ENCODE measurements around the gene SRGAP3. TPM values are rescaled to one million over a fixed set of nuclear protein-coding genes. Genes with fewer than 3 reads are reported as not detected.

SRGAP3 gene
- total and polyA plus RNA-seq, 10 of the 15 experiments (the other 5 are each of a cell fraction or from before 2014, with no cell fraction given) = 0.32 to 1.7 (median 0.99) TPM

DNA sequence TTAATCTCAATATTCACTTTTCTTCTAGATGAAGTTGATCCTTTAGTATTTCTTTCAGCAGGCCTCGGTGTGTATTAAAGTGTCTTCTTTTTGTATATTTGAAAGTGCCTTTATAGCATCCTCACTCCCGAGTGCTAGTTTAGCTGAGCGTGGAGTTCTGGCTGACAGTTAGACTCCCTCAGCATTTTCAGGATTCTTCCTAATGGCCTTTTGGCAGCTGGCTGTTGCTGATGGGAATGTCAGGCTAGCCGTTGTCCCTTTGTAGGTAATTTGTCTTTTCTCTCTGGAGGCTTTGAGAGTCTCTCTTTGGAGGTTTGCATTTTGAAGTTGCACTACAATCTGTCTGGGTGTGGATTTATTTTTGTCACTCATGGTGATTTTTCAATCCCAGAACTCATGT lies 94.4 kb downstream of the SRGAP3 start (continued):
- TF ChIP-seq, protein P1, sequence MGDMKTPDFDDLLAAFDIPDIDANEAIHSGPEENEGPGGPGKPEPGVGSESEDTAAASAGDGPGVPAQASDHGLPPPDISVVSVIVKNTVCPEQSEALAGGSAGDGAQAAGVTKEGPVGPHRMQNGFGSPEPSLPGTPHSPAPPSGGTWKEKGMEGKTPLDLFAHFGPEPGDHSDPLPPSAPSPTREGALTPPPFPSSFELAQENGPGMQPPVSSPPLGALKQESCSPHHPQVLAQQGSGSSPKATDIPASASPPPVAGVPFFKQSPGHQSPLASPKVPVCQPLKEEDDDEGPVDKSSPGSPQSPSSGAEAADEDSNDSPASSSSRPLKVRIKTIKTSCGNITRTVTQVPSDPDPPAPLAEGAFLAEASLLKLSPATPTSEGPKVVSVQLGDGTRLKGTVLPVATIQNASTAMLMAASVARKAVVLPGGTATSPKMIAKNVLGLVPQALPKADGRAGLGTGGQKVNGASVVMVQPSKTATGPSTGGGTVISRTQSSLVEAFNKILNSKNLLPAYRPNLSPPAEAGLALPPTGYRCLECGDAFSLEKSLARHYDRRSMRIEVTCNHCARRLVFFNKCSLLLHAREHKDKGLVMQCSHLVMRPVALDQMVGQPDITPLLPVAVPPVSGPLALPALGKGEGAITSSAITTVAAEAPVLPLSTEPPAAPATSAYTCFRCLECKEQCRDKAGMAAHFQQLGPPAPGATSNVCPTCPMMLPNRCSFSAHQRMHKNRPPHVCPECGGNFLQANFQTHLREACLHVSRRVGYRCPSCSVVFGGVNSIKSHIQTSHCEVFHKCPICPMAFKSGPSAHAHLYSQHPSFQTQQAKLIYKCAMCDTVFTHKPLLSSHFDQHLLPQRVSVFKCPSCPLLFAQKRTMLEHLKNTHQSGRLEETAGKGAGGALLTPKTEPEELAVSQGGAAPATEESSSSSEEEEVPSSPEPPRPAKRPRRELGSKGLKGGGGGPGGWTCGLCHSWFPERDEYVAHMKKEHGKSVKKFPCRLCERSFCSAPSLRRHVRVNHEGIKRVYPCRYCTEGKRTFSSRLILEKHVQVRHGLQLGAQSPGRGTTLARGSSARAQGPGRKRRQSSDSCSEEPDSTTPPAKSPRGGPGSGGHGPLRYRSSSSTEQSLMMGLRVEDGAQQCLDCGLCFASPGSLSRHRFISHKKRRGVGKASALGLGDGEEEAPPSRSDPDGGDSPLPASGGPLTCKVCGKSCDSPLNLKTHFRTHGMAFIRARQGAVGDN (IDR thresholded peaks at IDR 0.05) = no peak
- no peak for TF ChIP-seq E2F4 (IDR thresholded peaks at IDR 0.05; ENCODE audit: low read depth, low read length)

DNA sequence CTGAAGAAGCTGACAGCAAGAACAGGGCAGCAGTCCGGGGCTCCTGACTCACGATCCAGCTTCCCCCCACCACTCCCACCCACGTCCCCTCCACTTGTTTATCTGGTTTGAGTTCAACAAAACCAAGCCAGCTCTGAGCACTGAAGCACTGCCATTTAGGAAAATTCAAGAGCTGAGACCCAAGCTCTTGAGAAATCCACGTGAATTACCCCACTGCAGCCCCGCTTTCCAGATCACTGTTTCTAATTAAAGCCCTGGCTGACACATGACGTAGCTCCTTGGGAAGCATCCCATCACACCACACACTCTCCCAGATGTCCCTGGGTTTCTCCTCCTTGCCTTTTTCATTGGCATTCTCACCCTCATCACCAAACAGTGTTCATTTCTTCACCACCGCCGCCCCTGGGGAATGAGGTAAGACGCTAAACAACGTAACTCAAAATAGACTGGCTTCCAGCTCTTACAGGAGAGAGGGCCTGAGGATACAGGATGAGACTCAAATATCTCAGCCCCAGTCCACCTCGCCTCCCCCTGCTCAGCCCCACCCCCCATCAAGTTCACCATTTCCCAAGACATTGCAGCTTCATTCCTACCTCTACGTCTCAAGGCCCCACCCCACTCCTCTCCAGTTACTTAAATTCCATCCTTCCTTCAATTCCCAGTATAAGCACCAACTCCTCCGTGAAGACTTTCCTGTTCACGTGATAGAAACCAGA lies 95.4 kb downstream of the SRGAP3 start:
- H3K9me3 ChIP-seq (replicated peaks; ENCODE audit: control insufficient read depth, insufficient read depth, low read length) = no peaks in the 10 kb centered on the region
- WGBS (ENCODE audit: insufficient coverage, insufficient replicate concordance, low lambda C conversion rate, missing lambda C conversion rate) = 62% methylated on average over 14 of the region's 14 CpGs
- no peak overlapping the region for H2AFZ ChIP-seq (ENCODE audit: control insufficient read depth, low read depth, low read length)
- CTCF ChIA-PET = interaction anchor here (0.6 kb wide), 1 partner anchor 88 kb away, joined by 3 read pairs; no protein-coding TSS in a partner anchor
- no peaks in the 10 kb centered on the region for H3K36me3 ChIP-seq (ENCODE audit: control insufficient read depth in 2 of 2, insufficient read depth in 2 of 2, low read length in 1 of 2)
- H3K9ac ChIP-seq (ENCODE audit: control insufficient read depth, insufficient read depth, low read length) = no peak overlapping the region
- no peak overlapping the region for H3K4me3 ChIP-seq
- intact Hi-C loops (cut with micrococcal nuclease; ENCODE audit: unreplicated experiment) (no loop called here), in situ Hi-C loops (cut with MboI) (no loop called here)
- H3K4me1 ChIP-seq (ENCODE audit: control insufficient read depth, insufficient read depth, low read length) = no peaks in the 10 kb centered on the region
- POLR2A ChIA-PET = no interaction called here
- FAIRE-seq (no peak), DNase-seq (ENCODE audit: low read depth, low spot score) (no peak), ATAC-seq (no peak)
- RAD21 ChIA-PET (ENCODE audit: unreplicated experiment) = no interaction called here
- no peaks in the 10 kb centered on the region for H3K79me2 ChIP-seq (ENCODE audit: control insufficient read depth, insufficient read depth, low read length)
- no peaks in the 10 kb centered on the region for H4K20me1 ChIP-seq (ENCODE audit: control insufficient read depth, insufficient read depth)
- no peak overlapping the region for H3K27ac ChIP-seq (ENCODE audit: control insufficient read depth, insufficient read depth)
- H3K4me2 ChIP-seq (ENCODE audit: control insufficient read depth, insufficient read depth) = no peak overlapping the region
- BruUV-seq (replicated peaks) = no TSS peak
- SMC1A ChIA-PET (ENCODE audit: uncharacterized antibody, unreplicated experiment) = no interaction called here
- H3K27me3 ChIP-seq (replicated peaks in 1 of 2; ENCODE audit: control insufficient read depth in 2 of 2, insufficient read depth in 2 of 2, low read length in 1 of 2) = no peaks in the 10 kb centered on the region; a peak in 1 of 4 replicates
- TF ChIP-seq CEBPZ (IDR thresholded peaks at IDR 0.05; ENCODE audit: low read depth, low read length) = no peak
- no peak for TF ChIP-seq SIX5 (IDR thresholded peaks at IDR 0.05; ENCODE audit: low read depth, low read length, severe bottlenecking)
- TF ChIP-seq RUNX3 (IDR thresholded peaks at IDR 0.05; ENCODE audit: low read length) = no peak
- TF ChIP-seq FOXK2 (IDR thresholded peaks at IDR 0.05) = no peak
- TF ChIP-seq, protein P2, sequence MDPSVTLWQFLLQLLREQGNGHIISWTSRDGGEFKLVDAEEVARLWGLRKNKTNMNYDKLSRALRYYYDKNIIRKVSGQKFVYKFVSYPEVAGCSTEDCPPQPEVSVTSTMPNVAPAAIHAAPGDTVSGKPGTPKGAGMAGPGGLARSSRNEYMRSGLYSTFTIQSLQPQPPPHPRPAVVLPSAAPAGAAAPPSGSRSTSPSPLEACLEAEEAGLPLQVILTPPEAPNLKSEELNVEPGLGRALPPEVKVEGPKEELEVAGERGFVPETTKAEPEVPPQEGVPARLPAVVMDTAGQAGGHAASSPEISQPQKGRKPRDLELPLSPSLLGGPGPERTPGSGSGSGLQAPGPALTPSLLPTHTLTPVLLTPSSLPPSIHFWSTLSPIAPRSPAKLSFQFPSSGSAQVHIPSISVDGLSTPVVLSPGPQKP (IDR thresholded peaks at IDR 0.05; ENCODE audit: low read depth, low read length) = no peak
- TF ChIP-seq FOS (IDR thresholded peaks at IDR 0.05; ENCODE audit: borderline replicate concordance, extremely low read depth, insufficient read length) = no peak
- no peak for TF ChIP-seq RBBP5 (conservative IDR thresholded peaks at IDR 0.05)
- TF ChIP-seq MEF2A (IDR thresholded peaks at IDR 0.05; ENCODE audit: insufficient read depth, low read depth, low read length) = no peak
